Esophagus squamous epithelium (tissue), 5 donors: ENCODE measurements around the gene KRT16. TPM values are rescaled to one million over a fixed set of nuclear protein-coding genes. Genes with fewer than 3 reads are reported as not detected.

Experiments
- DNase-seq: peaks from one replicate; lab custom pipeline; 2025; lab: John Stamatoyannopoulos, UW
- H3K27ac ChIP-seq, 4 donors: fragments of 200-600 bp; sonication (generic); one replicate each; pipeline ENCODE4 v1.5.1; 2016 to 2019; ENCODE audit warnings: mild to moderate bottlenecking in 1 of 4
- H3K27me3 ChIP-seq, 4 donors: fragments of 200-600 bp; sonication (generic); 1 replicate in 3 of 4; 2 replicates in 1 of 4; pipeline versions ENCODE4 v1.5.1 to v1.6.0; 2017 to 2021; ENCODE audit warnings: antibody characterized with exemption in 1 of 4
- H3K36me3 ChIP-seq, 3 donors: fragments of 200-600 bp; sonication (generic); one replicate each; pipeline ENCODE4 v1.5.1; 2016 to 2019
- H3K4me1 ChIP-seq, 3 donors: fragments of 200-600 bp; sonication (generic); one replicate each; pipeline ENCODE4 v1.5.1; 2017 to 2019
- H3K4me3 ChIP-seq, 4 donors: fragments of 200-600 bp; sonication (generic); 1 replicate in 3 of 4; 2 replicates in 1 of 4; pipeline ENCODE4 v1.5.1; 2016 to 2019; ENCODE audit warnings: mild to moderate bottlenecking in 2 of 4, moderate library complexity in 1 of 4
- H3K9me3 ChIP-seq, 3 donors: fragments of 200-600 bp; sonication (generic); one replicate each; pipeline ENCODE4 v1.5.1; 2016 to 2019
- POLR2A ChIP-seq, 4 donors: fragments of 450-650 bp; IDR thresholded peaks; one replicate each; pipeline ENCODE4 v1.6.1; 2017; ENCODE audit warnings: antibody characterized with exemption in 4 of 4, mild to moderate bottlenecking in 4 of 4, moderate library complexity in 3 of 4
- WGBS, 2 donors: methylation state at CpG; one replicate each; pipeline ENCODE4 v1.1.5; 2018; 5-methylcytosine and 5-hydroxymethylcytosine counted together
- intact Hi-C: fragments of 100-400 bp; cut with DNase I; formaldehyde crosslinking; loops from one replicate; pipeline ENCODE4 v1.15.0; 2022
- total RNA-seq, 4 donors: library from RNA; depleted of rRNA; stranded (reverse); fragments of >200 nt; gene quantifications; one replicate each; pipeline ENCODE4 v1.1.0, GENCODE V29; 2016
- TF ChIP-seq, protein P1 (sequence below), 6 experiments: fragments of 450-650 bp in 4 of 6; fragments of 200-600 bp in 2 of 6; sonication (generic) in 2 of 6; IDR thresholded peaks; one replicate each; pipeline ENCODE4 v1.5.1; 2016 to 2019; ENCODE audit warnings: antibody characterized with exemption in 6 of 6, mild to moderate bottlenecking in 4 of 6, moderate library complexity in 4 of 6
- donor health status: DM: yes; HTN: yes; CAD: no.

The KRT16 gene
- total RNA-seq, 4 donors from 2014 or later, result 156 to 6,712 (median 1,275) TPM

DNA sequence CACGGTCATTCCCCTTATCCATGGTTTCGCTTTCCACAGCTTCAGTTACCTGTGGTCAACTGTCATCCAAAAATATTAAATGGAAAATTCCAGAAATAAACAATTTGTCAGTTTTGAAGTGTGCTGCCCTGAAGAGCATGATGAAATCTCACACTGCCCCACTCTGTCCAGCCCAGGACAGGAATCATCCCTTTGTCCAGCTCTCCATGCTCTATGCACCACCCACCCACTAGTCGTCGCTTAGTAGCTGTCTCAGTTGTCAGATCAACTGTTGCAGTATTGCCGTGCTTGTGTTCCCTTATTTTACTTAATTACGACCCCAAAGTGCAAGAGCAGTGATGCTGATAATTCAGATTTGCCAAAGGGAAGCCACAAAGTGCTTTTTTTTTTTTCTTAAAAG, 51.0 kb downstream of the KRT16 start:
- Histone ChIP-seq H3K27me3 (peaks cover 0 to 82% (median 2%) of the 10 kb centered on the region in 4 donors), H3K36me3 (no peaks in the 10 kb centered on the region), H3K4me1 (no peaks in the 10 kb centered on the region), H3K9me3 (no peaks in the 10 kb centered on the region), H3K27ac (no peak overlapping the region), H3K4me3 (no peak overlapping the region)
- DNase-seq, result no peak
- no peak for TF ChIP-seq POLR2A (IDR thresholded peaks at IDR 0.05)
- TF ChIP-seq, protein P1, sequence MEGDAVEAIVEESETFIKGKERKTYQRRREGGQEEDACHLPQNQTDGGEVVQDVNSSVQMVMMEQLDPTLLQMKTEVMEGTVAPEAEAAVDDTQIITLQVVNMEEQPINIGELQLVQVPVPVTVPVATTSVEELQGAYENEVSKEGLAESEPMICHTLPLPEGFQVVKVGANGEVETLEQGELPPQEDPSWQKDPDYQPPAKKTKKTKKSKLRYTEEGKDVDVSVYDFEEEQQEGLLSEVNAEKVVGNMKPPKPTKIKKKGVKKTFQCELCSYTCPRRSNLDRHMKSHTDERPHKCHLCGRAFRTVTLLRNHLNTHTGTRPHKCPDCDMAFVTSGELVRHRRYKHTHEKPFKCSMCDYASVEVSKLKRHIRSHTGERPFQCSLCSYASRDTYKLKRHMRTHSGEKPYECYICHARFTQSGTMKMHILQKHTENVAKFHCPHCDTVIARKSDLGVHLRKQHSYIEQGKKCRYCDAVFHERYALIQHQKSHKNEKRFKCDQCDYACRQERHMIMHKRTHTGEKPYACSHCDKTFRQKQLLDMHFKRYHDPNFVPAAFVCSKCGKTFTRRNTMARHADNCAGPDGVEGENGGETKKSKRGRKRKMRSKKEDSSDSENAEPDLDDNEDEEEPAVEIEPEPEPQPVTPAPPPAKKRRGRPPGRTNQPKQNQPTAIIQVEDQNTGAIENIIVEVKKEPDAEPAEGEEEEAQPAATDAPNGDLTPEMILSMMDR (IDR thresholded peaks at IDR 0.05), result no peak
- WGBS, 2 donors, result 64 to 72% methylated on average over 6 of the region's 6 CpGs
- intact Hi-C loops, result no loop called here

Other genes starting within 250 kb of the KRT16 start
- gene KRT33B, start 243.0 kb downstream of the KRT16 start, total RNA-seq, result under 1 TPM in 2 of 4 donors, not detected in 2; 0.32 to 0.57 TPM
- 1 to 10 TPM in 1 of 4 donors, under 1 TPM in 3; 0.40 to 1.1 (median 0.64) TPM for gene KRT34, start 230.5 kb downstream of the KRT16 start, total RNA-seq
- gene KRT31, start 215.2 kb downstream of the KRT16 start, total RNA-seq, result 1 to 10 TPM in 2 of 4 donors, under 1 TPM in 1, not detected in 1; 0.79 to 2.5 (median 1.5) TPM
- not detected for gene KRT37, start 188.2 kb downstream of the KRT16 start, total RNA-seq
- gene KRT38, start 171.8 kb downstream of the KRT16 start, total RNA-seq, result under 1 TPM in 1 of 4 donors, not detected in 3; 0.18 TPM
- gene KRT32, start 145.4 kb downstream of the KRT16 start, total RNA-seq, result 10 to 100 TPM in 1 of 4 donors, 1 to 10 TPM in 2, under 1 TPM in 1; 0.61 to 12.8 (median 4.6) TPM
- not detected for gene KRT35, start 131.6 kb downstream of the KRT16 start, total RNA-seq
- under 1 TPM in 1 of 4 donors, not detected in 3; 0.38 TPM for gene KRT36, start 122.9 kb downstream of the KRT16 start, total RNA-seq
- over 10,000 TPM; 27,182 to 79,363 (median 33,601) TPM for gene KRT13, start 107.2 kb downstream of the KRT16 start, total RNA-seq
- 1,000 to 10,000 TPM in 3 of 4 donors, 100 to 1,000 TPM in 1; 743 to 2,833 (median 2,484) TPM for gene KRT15, start 93.9 kb downstream of the KRT16 start, total RNA-seq
- 1,000 to 10,000 TPM in 2 of 4 donors, 100 to 1,000 TPM in 2; 589 to 1,442 (median 1,001) TPM for gene KRT19, start 84.5 kb downstream of the KRT16 start, total RNA-seq
- under 1 TPM in 2 of 4 donors, not detected in 2; 0.19 to 0.61 TPM for gene KRT9, start 40.7 kb downstream of the KRT16 start, total RNA-seq
- gene KRT14, start 25.9 kb downstream of the KRT16 start, total RNA-seq, result 1,000 to 10,000 TPM in 2 of 4 donors, 100 to 1,000 TPM in 2; 115 to 7,717 (median 1,579) TPM
- gene KRT17, start 11.8 kb upstream of the KRT16 start, total RNA-seq, result 1,000 to 10,000 TPM in 1 of 4 donors, 10 to 100 TPM in 3; 45.8 to 2,552 (median 75.7) TPM
- 100 to 1,000 TPM in 3 of 4 donors, 10 to 100 TPM in 1; 96.5 to 311 (median 223) TPM for gene EIF1, start 76.1 kb upstream of the KRT16 start, total RNA-seq
- gene GAST, start 99.6 kb upstream of the KRT16 start, total RNA-seq, result not detected
- gene HAP1, start 121.9 kb upstream of the KRT16 start, total RNA-seq, result under 1 TPM; 0.34 to 0.94 (median 0.53) TPM
- 1,000 to 10,000 TPM in 2 of 4 donors, 100 to 1,000 TPM in 2; 709 to 2,355 (median 1,148) TPM for gene JUP, start 173.9 kb upstream of the KRT16 start, total RNA-seq
- gene P3H4, start 199.2 kb upstream of the KRT16 start, total RNA-seq, result 1 to 10 TPM; 2.4 to 7.1 (median 3.7) TPM
- 10 to 100 TPM in 2 of 4 donors, 1 to 10 TPM in 1, under 1 TPM in 1; 0.19 to 21.4 (median 8.4) TPM for gene FKBP10, start 200.2 kb upstream of the KRT16 start, total RNA-seq
- gene NT5C3B, start 223.5 kb upstream of the KRT16 start, total RNA-seq, result 10 to 100 TPM; 23.8 to 45.4 (median 30.5) TPM
- gene KLHL10, start 225.1 kb upstream of the KRT16 start, total RNA-seq, result under 1 TPM in 1 of 4 donors, not detected in 3; 0.57 TPM